Measurements from ENCODE around the gene OR2T27. TPM values are rescaled to one million over a fixed set of nuclear protein-coding genes. Genes with fewer than 3 reads are reported as not detected.
A peak's percentile ranks its signal among the peaks of the same experiment; 100 is the strongest.

Gene OR2T27
- total and polyA plus RNA-seq, 9 of the 15 experiments (the other 6 are each of a cell fraction or from before 2014, with no cell fraction given), result not detected

- TF ChIP-seq CTCF (IDR thresholded peaks at IDR 0.05 in 2 of 3, conservative IDR thresholded peaks at IDR 0.05 in 1 of 3; ENCODE audit: insufficient read depth in 2 of 3, low read depth in 1 of 3, low read length in 3 of 3), result peak in 2 of 3 experiments; percentile 11 to 46; a peak in 2 of 6 replicates
Observed at GRCh38 chr1:248703674-248704073, 48.3 kb upstream of the OR2T27 start (continued).

GRCh38 chr1:248702714-248703113 is 47.4 kb upstream of the OR2T27 start, which contains the start of gene OR14I1:
Gene OR14I1, minus strand, starts transcription at chr1:248702766.
- no peaks in the 10 kb centered on the region for H3K9me1 ChIP-seq (ENCODE audit: control insufficient read depth, insufficient read depth, low read length)
- no peaks in the 10 kb centered on the region; a peak in 1 of 5 replicates for H3K27me3 ChIP-seq (ENCODE audit: control insufficient read depth in 2 of 2, insufficient read depth in 2 of 2, low read length in 2 of 2)
- ChIA-PET CTCF (ENCODE audit: low intra/inter-chr PET ratio) (interaction anchor here (1.8 kb wide), 1 partner anchor 105 kb away, joined by 9 read pairs; no protein-coding TSS in a partner anchor), POLR2A (interaction anchor here (0.7 kb wide), 1 partner anchor 8 kb away, joined by 3 read pairs; no protein-coding TSS in a partner anchor)
- no peaks in the 10 kb centered on the region for H3K79me2 ChIP-seq (ENCODE audit: control insufficient read depth, insufficient read depth, low read length)
- intact Hi-C loops (cut with micrococcal nuclease) (no loop called here), in situ Hi-C loops (cut with MboI) (no loop called here)
- no TSS peak for BruUV-seq (replicated peaks)
- H3K36me3 ChIP-seq (ENCODE audit: control insufficient read depth, insufficient read depth, low read length), result no peaks in the 10 kb centered on the region
- H3K9ac ChIP-seq (ENCODE audit: insufficient read depth in 1 of 2, low read depth in 2 of 2, low read length in 2 of 2), result no peak within 1 kb of the TSS
- DNase-seq (ENCODE audit: extremely low read depth in 1 of 4, low spot score in 3 of 4) (no peak), ATAC-seq (no peak), FAIRE-seq (no peak)
- H3K4me1 ChIP-seq (replicated peaks in 1 of 2; ENCODE audit: control insufficient read depth in 2 of 2, insufficient read depth in 2 of 2, low read length in 2 of 2), result no peaks in the 10 kb centered on the region
- H3K4me3 ChIP-seq, result no peak within 1 kb of the TSS
- H3K27ac ChIP-seq (ENCODE audit: extremely low read depth, low read depth, low read length), result no peak within 1 kb of the TSS
- 0% methylated on average over 1 of the region's 1 CpG for WGBS (ENCODE audit: insufficient coverage, low coverage, missing lambda C conversion rate)
- no peak within 1 kb of the TSS for H3K4me2 ChIP-seq (ENCODE audit: insufficient read depth, low read length)
- no peak within 1 kb of the TSS for H2AFZ ChIP-seq (ENCODE audit: low read depth, low read length)
- no peaks in the 10 kb centered on the region for H4K20me1 ChIP-seq (replicated peaks; ENCODE audit: control insufficient read depth, insufficient read depth, low read length)
- H3K9me3 ChIP-seq (replicated peaks; ENCODE audit: control insufficient read depth, insufficient read depth, low read depth, low read length), result no peaks in the 10 kb centered on the region
- TF ChIP-seq ZNF644 (tag; IDR thresholded peaks at IDR 0.05; ENCODE audit: low read depth) (no peak), ZHX1 (conservative IDR thresholded peaks at IDR 0.05; ENCODE audit: low read length) (no peak), ILF3 (IDR thresholded peaks at IDR 0.05; ENCODE audit: borderline replicate concordance) (no peak), NR0B1 (IDR thresholded peaks at IDR 0.05; ENCODE audit: partially characterized antibody) (no peak), NFE2 (IDR thresholded peaks at IDR 0.05; ENCODE audit: low read depth) (no peak), HMBOX1 (IDR thresholded peaks at IDR 0.05) (no peak), ZFP36 (IDR thresholded peaks at IDR 0.05; ENCODE audit: low read depth, low read length, partially characterized antibody) (no peak), STAT5B (CRISPR knock-in tag; IDR thresholded peaks at IDR 0.05) (no peak)
